Astrocyte of the spinal cord (primary cell): ENCODE results near the gene CPNE1.

Experiments
- DNase-seq: peaks from one replicate; pipeline ENCODE4 v3.0.0; 2011; ENCODE audit warnings: low read depth, low spot score
- H3K4me3 ChIP-seq: 2 replicates; pipeline ENCODE4 v1.5.1; 2011; ENCODE audit warnings: low read depth, mild to moderate bottlenecking, low read length, moderate library complexity
- in situ Hi-C: cut with HindIII; loops from 2 replicates; pipeline ENCODE4 v1.10.0; 2017; ENCODE audit warnings: low sequenced_read_pairs
- TF ChIP-seq, protein P1 (sequence below): IDR thresholded peaks from 2 replicates; pipeline ENCODE4 v1.5.1; 2012; ENCODE audit warnings: low read depth, mild to moderate bottlenecking, low read length, inconsistent platforms

Gene CPNE1

DNA sequence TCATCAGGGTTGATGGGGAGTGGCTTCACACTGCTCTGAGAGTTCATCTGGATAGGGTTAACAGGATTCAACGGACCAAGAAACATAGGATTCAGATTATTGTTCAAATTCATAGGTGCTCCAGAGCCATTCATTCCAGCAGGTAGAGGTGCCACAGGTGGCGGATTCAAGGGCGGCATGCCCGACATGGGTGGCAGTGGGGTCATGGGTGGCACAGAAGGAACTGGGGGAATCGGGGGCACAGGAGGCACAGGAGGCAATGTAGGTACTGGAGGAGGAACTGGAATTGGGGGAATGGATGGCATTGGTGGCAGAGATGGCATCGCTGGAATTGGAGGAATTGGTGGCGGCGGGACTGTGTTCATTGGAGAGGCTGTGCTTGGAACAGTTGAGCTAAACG, 10.3 kb downstream of the CPNE1 start:
- TF ChIP-seq, protein P1, sequence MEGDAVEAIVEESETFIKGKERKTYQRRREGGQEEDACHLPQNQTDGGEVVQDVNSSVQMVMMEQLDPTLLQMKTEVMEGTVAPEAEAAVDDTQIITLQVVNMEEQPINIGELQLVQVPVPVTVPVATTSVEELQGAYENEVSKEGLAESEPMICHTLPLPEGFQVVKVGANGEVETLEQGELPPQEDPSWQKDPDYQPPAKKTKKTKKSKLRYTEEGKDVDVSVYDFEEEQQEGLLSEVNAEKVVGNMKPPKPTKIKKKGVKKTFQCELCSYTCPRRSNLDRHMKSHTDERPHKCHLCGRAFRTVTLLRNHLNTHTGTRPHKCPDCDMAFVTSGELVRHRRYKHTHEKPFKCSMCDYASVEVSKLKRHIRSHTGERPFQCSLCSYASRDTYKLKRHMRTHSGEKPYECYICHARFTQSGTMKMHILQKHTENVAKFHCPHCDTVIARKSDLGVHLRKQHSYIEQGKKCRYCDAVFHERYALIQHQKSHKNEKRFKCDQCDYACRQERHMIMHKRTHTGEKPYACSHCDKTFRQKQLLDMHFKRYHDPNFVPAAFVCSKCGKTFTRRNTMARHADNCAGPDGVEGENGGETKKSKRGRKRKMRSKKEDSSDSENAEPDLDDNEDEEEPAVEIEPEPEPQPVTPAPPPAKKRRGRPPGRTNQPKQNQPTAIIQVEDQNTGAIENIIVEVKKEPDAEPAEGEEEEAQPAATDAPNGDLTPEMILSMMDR = no peak
- in situ Hi-C loops = no loop called here
- DNase-seq = no peak
- no peak overlapping the region for H3K4me3 ChIP-seq

DNA sequence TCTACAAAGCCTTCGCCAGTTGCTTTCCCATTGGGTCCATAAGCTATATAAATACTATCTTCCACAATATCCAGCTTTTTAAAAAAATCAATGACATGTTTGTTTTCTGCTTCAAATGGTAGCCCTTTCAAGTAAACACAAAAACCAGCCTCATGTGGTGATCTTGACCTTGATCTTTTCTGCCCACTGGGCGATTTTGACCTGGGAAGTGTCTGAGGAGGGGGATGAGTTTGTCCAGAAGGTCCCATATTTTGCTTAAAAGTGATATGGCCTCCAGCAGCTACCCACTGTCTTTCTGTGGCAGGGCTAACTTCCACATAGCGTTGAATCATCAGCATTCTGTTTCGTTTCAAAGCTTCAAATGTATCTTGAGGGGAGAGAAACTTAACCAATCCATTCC, 10.8 kb downstream of the CPNE1 start:
- DNase-seq = no peak
- TF ChIP-seq, protein P1 = no peak
- in situ Hi-C loops = no loop called here
- no peak overlapping the region for H3K4me3 ChIP-seq

DNA sequence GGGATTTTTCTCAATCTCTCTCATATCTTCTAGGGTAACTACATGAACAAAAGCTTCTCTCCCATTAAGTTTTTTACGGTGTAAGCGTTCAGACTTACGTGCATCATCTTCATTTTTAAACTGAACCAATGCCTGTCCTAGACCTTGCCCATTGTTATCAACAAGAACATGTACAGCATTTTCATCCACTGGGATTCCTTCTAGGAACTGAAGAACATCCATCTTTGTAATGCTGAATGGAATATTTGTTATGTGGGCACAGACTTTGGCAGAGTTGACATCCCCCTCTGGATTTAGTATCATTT, 11.3 kb downstream of the CPNE1 start:
- in situ Hi-C loops = no loop called here
- no peak for DNase-seq
- TF ChIP-seq, protein P1 = no peak
- no peak overlapping the region for H3K4me3 ChIP-seq

DNA sequence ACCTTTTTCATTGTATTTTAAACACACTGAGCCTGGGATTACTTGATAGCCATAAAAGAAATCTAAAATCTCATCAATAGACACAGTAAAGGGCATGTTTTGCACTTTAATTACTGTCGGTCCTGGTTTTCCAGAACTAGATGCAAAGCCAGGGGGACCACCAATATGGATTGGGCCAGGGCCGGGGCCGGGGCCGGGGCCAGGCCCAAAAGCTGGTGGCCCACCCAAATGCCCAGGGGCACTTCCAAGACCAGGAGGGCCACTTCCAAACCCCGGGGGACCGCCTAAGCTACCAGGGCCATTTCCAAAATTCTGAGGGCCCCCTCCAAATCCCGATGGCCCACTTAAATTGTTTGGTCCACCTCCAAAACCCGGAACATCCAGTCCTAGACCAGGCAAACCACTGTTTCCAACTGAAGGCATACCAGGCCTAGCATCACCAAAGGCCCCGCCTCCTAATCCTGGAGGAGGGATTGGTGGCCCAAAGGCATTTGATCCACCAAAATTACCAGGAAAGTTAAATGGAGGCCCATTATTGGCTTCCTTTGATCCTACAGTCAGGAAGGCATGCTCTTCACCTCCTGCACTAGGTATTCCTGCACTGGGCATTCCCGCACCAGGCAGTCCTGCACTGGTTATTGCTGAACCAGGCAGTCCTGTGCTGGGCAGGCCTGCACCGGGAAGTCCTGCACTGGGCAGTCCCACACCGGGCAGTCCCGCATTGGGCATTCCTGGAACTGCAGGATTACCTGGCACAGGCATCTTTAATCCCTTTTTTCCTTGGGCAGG, 11.9 kb downstream of the CPNE1 start:
- no peak overlapping the region for H3K4me3 ChIP-seq
- in situ Hi-C loops = no loop called here
- no peak for DNase-seq
- TF ChIP-seq, protein P1 = no peak

DNA sequence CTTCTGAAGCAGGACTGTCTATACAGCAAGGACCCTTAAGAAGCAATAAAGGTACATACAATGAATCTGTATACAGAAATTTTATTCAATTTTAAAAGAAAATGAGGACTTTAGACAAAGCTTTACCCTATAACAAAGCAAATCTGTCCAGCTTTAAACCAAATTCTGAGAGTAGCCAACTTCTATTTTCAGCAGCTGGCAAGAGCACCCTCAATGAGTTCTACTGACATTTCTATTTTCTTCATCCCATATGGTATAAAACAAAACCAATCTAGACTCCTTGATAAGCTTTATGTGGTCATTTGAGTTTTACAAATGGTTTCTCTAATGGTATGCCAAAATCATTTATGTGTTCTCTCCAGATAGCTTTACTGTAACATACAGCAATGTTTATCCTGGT, 12.7 kb downstream of the CPNE1 start:
- no peak for DNase-seq
- in situ Hi-C loops = no loop called here
- TF ChIP-seq, protein P1 = no peak
- H3K4me3 ChIP-seq = no peak overlapping the region

DNA sequence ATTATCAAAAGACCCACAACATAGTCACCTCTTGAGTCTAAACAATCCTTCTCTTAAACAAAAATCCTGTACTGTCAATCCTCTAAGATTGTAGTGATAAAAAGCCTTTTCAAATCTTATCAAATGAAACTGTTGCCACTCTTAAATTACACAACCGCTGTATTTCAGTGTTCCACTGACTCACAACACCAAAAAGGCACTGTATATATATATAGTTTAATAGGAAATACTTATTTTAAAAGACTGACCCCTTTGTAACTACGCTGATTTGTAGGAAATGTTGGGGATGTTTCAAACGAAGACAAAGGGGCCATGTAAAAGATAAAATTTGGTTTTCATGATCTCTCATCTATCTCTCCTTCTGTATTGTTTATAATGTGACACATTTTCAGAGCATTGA, 14.1 kb downstream of the CPNE1 start:
- H3K4me3 ChIP-seq = no peak overlapping the region
- TF ChIP-seq, protein P1 = no peak
- no peak for DNase-seq
- in situ Hi-C loops = no loop called here
